ENCODE measurements around the gene PCED1A. TPM values are rescaled to one million over a fixed set of nuclear protein-coding genes. Genes with fewer than 3 reads are reported as not detected.

Gene PCED1A
- total RNA-seq, 1 experiment from 2014 or later = 21.8 TPM

DNA sequence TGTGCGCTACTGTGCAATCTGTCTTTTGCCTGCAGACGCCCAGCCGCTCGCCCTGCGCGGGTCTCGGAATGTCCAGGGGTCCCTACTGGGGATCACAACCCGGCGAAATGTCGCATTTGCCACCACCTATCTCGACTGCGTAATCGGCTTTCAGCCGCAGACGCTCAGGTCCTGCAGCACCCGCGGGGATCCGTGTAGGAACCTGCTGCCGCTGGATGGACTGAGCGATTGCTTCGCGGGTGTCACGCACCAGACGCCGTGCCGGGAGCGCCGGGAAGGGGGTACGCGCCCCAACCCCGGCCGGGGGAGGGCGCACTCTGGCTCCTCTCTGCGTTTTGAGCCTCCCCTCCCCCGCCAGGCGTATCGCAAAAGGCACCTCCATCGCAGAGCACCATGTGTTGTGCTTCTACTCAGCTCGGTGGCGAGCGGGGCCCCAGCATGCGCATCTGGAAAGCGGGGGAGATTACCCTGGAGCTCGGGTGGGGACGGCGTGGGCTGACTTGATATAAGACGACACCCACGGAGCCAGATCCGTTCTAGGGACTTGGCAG lies 32.1 kb upstream of the PCED1A start:
- peak; percentile 85 for DNase-seq
- no peaks in the 10 kb centered on the region for H3K36me3 ChIP-seq (replicated peaks; ENCODE audit: control insufficient read depth, insufficient read depth, low read length)
- peak overlapping the region; percentile 69 for H3K4me3 ChIP-seq (ENCODE audit: insufficient read depth, low read depth, low read length)
- H3K27me3 ChIP-seq (ENCODE audit: control insufficient read depth, insufficient read depth, low read length) = peaks cover 20% of the 10 kb centered on the region

DNA sequence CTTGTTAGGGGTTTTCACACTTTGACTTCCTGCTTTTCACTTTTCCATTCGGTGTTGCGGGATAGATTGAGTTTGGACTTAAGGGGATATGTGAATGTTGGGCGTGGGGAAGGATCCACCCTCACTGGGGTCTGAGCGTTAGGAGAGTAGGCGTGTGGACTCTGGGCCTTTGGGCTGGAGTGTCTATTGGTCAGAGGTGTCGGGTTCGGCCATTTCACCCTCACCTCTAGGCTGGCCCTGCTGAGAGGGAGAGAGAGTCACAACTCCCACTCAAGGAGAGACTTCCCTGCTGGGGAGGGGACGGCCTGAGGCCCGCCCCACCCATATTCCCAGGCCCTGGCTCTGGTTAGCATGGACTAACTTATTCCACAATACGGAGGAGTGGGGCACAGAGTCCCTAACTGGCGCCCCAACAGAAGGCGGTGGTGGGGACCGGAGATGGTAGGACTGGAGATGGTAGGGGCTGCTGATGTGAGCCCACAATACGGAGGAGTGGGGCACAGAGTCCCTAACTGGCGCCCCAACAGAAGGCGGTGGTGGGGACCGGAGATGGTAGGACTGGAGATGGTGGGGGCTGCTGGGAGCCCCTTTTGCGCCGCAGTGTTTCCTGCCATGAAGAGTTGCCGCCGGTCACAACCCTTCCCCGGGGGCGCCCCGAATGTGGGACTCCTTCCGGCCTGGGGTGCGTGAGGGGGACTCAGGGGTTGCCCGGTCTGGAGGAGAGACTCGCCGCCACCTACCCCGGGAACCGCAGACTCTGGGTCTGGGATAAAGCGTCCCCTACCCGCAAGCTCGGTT lies 31.4 kb upstream of the PCED1A start:
- DNase-seq = peak; percentile 70
- H3K27me3 ChIP-seq (ENCODE audit: control insufficient read depth, insufficient read depth, low read length) = peaks cover 20% of the 10 kb centered on the region
- H3K36me3 ChIP-seq (replicated peaks; ENCODE audit: control insufficient read depth, insufficient read depth, low read length) = no peaks in the 10 kb centered on the region
- peak overlapping the region; percentile 69 for H3K4me3 ChIP-seq (ENCODE audit: insufficient read depth, low read depth, low read length)

DNA sequence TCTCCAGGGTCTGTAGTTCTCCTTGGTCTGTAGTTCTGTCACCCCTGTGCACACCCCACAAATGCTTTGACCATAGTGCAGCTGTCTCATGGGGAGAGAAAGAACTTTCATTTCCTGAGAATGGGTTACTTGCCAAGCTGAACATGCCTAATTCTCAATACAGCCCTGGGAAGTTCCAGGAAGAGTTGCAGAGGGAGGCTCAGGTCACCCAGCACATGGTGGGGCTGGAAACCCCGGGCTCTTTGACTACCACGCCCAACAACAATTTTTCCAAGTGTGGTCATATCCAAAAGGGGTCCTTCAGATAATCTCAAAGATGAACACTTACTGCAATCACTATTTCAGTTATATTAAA lies 30.6 kb upstream of the PCED1A start:
- Histone ChIP-seq H3K4me3 (ENCODE audit: insufficient read depth, low read depth, low read length) (no peak overlapping the region), H3K27me3 (ENCODE audit: control insufficient read depth, insufficient read depth, low read length) (peaks cover 20% of the 10 kb centered on the region), H3K36me3 (replicated peaks; ENCODE audit: control insufficient read depth, insufficient read depth, low read length) (no peaks in the 10 kb centered on the region)
- DNase-seq = no peak

DNA sequence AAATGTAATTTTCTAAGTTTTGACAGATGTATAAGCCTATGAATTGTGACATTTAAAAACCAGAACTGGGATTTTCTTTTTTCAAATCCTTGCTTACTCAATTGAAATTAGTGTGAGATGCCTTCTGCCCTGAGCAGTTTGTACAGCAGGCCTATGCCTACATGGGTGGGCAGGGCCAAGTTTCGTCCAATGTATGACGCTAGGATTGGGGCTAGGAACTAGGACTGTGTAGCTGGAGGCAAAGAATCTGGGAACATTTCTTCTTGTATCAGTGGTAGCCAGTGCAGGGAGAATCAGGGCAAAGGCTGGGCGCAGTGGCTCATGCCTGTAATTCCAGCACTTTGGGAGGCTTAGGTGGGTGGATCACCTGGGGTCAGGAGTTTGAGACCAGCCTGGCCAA lies 28.9 kb upstream of the PCED1A start:
- no peak for DNase-seq
- H3K4me3 ChIP-seq (ENCODE audit: insufficient read depth, low read depth, low read length) = no peak overlapping the region
- peaks cover 20% of the 10 kb centered on the region for H3K27me3 ChIP-seq (ENCODE audit: control insufficient read depth, insufficient read depth, low read length)
- no peaks in the 10 kb centered on the region for H3K36me3 ChIP-seq (replicated peaks; ENCODE audit: control insufficient read depth, insufficient read depth, low read length)

DNA sequence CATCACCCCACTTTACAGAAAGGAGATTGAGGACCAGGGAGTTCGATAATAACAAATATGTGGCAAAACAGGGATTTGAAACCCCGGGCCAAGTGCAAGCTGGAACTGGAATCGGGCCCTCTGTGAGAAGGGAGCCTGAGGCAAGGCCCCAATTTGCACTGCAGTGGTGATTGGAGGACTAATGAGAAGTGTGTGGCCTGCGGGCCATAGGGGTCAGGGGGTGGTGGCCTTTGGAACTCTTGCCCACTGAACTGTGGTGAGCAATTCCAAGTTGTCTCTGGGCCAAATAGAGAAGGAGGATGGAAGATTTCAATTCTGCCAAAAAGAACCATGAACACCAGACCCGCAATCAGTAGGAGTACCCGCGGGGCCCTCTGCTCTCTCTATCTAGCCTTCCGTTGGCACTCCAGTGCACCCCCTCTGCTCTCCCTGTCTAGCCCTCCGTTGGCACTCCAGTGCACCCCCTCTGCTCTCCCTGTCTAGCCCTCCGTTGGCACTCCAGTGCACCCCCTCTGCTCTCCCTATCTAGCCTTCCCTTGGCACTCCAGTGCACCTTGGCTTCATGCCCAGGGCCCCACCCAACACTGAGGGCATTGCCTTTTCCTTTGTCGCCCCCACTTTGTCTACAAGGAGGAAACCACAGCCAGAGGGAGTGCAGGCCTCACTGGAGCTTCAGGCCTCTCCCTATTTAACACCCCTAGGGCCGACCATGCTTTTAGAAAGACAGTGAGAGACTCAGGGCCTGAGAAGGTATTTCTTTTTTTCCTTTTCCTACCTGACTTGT lies 26.8 kb upstream of the PCED1A start:
- no peak overlapping the region for H3K4me3 ChIP-seq (ENCODE audit: insufficient read depth, low read depth, low read length)
- DNase-seq = no peak
- H3K27me3 ChIP-seq (ENCODE audit: control insufficient read depth, insufficient read depth, low read length) = peaks cover 13% of the 10 kb centered on the region
- H3K36me3 ChIP-seq (replicated peaks; ENCODE audit: control insufficient read depth, insufficient read depth, low read length) = no peaks in the 10 kb centered on the region

DNA sequence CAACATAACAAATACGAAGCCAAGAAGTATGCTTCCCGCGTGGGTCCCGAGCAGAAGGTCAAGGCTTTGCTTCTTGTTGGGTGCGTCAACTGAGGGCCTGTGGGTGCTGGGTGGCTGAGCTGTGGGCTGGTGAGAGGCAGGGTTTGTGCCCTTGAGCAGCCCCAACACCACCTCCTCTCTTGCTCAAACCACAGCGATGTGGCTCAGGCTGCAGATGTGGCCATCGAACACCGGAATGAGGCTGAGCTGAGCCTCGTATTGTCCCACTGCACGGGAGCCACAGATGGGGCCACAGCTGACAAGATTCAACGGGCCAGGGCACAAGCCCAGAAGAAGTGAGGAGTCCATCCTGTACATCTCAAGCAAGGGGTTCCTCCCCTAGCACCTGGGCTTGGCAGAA lies 25.8 kb upstream of the PCED1A start:
- H3K27me3 ChIP-seq (ENCODE audit: control insufficient read depth, insufficient read depth, low read length) = peaks cover 4% of the 10 kb centered on the region; the same call in 1 of the 2 replicates
- no peak overlapping the region for H3K4me3 ChIP-seq (ENCODE audit: insufficient read depth, low read depth, low read length)
- no peak for DNase-seq
- no peaks in the 10 kb centered on the region for H3K36me3 ChIP-seq (replicated peaks; ENCODE audit: control insufficient read depth, insufficient read depth, low read length)

DNA sequence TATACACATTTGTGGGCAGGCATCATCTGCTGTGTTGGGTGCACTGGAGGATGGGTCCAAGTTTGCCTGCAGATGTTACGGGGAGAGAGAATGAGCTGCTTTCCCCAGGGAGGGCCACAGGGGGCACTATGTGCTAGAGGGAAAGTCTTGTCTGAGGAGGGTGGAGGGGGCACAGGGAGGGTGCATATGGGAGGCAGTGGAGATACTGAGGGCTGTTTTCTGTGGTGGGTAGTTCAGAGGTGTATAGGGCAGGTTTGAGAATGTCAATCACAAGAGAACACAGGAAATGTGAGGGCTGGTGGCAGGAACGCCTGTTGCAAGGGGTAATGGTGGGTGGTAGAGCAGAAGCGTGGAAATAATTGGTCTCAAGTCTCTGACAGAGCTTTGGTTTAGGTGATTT lies 25.2 kb upstream of the PCED1A start:
- Histone ChIP-seq H3K27me3 (ENCODE audit: control insufficient read depth, insufficient read depth, low read length) (no peaks in the 10 kb centered on the region; the same call in 1 of the 2 replicates), H3K36me3 (replicated peaks; ENCODE audit: control insufficient read depth, insufficient read depth, low read length) (no peaks in the 10 kb centered on the region), H3K4me3 (ENCODE audit: insufficient read depth, low read depth, low read length) (no peak overlapping the region)
- peak; percentile 77 for DNase-seq

DNA sequence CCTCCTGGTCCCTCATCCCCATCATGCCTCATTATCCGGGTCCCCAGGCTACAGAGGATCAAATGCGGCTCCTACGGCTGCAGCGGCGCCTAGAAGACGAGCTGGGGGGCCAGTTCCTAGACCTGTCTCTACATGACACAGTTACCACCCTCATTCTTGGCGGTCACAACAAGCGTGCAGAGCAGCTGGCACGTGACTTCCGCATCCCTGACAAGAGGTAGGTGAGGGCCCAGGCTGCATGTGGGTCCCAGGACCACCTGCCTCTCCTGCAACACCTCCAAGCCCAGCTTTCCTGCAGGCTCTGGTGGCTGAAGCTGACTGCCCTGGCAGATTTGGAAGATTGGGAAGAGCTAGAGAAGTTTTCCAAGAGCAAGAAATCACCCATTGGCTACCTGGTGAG lies 24.6 kb upstream of the PCED1A start:
- DNase-seq = no peak
- H3K4me3 ChIP-seq (ENCODE audit: insufficient read depth, low read depth, low read length) = no peak overlapping the region
- H3K36me3 ChIP-seq (replicated peaks; ENCODE audit: control insufficient read depth, insufficient read depth, low read length) = no peaks in the 10 kb centered on the region
- no peaks in the 10 kb centered on the region for H3K27me3 ChIP-seq (ENCODE audit: control insufficient read depth, insufficient read depth, low read length)

DNA sequence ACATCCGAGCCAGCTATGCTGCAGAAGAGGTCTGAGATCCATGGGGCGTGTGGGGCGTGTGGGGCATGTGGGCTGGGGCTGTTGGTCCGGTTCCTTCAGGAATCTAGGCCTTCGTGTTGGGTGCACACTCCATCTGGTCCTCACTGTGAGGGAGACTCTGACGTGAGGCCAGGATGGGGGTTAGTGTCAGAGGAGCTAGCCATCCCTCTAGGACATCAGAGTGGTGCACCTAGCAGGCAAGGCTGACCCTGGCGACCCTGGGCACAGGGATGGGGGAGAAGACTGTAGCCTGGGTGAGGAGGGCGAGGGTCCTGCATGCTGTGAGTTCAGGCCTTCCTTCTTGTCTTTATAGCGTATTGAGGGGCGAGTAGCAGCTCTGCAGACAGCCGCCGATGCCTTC lies 24.2 kb upstream of the PCED1A start:
- Histone ChIP-seq H3K36me3 (replicated peaks; ENCODE audit: control insufficient read depth, insufficient read depth, low read length) (no peaks in the 10 kb centered on the region), H3K4me3 (ENCODE audit: insufficient read depth, low read depth, low read length) (no peak overlapping the region), H3K27me3 (ENCODE audit: control insufficient read depth, insufficient read depth, low read length) (no peaks in the 10 kb centered on the region)
- no peak for DNase-seq

DNA sequence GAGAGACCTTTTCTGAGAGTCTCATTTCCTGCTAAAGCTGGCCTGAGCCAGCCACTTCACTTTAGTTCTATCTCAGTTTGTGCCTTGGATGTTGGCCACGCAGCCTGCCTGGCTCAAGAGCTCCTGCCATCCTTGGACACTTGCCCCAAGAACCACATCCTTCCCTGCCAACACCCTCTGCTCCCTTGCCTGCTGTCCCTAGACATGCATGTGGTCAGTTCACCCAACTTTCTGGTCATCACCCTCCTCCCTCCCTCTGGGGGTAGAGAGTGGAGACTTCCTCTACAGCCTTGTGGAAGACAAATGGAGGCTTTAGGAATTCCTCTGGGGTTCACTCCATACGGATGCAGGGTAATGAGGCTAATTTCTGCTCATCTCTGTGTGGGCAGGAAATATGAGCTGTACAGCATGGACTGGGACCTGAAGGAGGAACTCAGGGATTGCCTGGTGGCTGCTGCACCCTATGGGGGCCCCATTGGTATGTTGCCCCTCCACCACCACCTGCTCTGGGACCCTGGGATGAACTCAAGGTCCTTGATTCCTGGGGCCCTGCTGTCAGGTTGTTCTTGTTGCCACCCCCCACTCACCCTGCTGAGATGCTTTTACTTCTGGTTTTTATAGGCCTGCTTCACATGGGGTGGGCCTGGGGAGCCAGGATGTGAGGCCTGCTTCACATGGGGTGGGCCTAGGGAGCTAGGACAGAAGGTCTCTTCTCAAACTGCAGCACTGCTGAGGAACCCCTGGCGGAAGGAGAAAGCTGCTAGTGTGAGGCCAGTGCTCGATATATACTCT lies 19.1 kb upstream of the PCED1A start:
- no peaks in the 10 kb centered on the region for H3K27me3 ChIP-seq (ENCODE audit: control insufficient read depth, insufficient read depth, low read length)
- H3K36me3 ChIP-seq (replicated peaks; ENCODE audit: control insufficient read depth, insufficient read depth, low read length) = no peaks in the 10 kb centered on the region
- no peak for DNase-seq
- no peak overlapping the region for H3K4me3 ChIP-seq (ENCODE audit: insufficient read depth, low read depth, low read length)

DNA sequence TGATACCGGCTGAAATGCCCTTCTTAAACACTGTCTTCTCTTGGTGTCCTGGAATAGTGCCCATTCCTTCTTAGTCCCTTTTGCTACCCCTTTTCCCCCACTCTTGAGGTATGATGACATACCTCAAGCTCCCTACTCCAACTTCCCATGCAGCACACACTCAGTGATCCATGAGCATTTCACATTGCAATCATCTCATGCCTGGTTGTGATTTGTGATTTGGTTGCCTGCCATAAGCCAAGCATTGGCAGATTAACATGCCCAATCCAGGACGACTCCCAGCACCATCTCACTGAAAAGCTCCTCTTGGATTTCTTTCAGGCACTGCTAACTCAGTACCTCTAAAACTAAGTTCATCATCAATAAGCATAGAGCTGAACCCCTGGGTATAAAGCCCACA lies 18.1 kb upstream of the PCED1A start:
- H3K27me3 ChIP-seq (ENCODE audit: control insufficient read depth, insufficient read depth, low read length) = no peaks in the 10 kb centered on the region
- DNase-seq = no peak
- H3K4me3 ChIP-seq (ENCODE audit: insufficient read depth, low read depth, low read length) = no peak overlapping the region
- H3K36me3 ChIP-seq (replicated peaks; ENCODE audit: control insufficient read depth, insufficient read depth, low read length) = no peaks in the 10 kb centered on the region

DNA sequence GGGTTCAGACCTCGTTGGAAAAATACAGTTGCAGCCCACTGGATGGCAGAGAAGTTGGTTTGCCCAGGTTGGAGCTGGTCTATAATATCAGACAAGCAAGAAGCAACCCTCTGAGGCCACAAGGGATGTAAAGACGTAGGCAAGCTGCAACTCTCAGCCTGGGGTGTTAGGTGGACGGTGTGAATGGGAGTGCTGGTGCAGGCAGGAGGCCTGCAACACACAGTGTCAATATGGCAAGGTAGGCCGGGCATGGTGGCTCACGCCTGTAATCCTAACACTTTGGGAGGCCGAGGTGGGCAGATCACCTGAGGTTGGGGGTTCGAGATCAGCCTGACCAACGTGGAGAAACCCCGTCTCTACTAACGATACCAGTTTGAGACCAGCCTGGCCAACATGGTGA lies 10.6 kb upstream of the PCED1A start:
- Histone ChIP-seq H3K27me3 (ENCODE audit: control insufficient read depth, insufficient read depth, low read length) (no peaks in the 10 kb centered on the region), H3K4me3 (ENCODE audit: insufficient read depth, low read depth, low read length) (no peak overlapping the region), H3K36me3 (replicated peaks; ENCODE audit: control insufficient read depth, insufficient read depth, low read length) (no peaks in the 10 kb centered on the region)
- no peak for DNase-seq

DNA sequence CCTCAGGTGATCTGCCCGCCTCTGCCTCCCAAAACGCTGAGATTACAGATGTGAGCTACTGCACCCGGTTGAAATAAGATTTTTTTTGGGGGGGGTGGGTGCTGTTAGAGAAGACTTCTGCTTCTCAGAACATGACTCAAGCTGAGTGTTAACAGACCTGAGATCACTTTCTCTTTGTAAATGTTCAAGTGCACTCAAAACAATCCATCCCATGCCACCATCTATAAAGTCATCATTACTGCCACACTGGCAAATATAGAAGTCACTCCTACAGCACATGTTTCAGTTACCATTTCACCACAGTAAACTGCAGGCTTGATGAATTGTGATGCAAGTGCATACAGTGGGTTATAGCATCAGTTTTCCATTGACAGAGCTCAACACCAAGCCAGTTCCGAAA lies 9.1 kb upstream of the PCED1A start:
- Histone ChIP-seq H3K36me3 (replicated peaks; ENCODE audit: control insufficient read depth, insufficient read depth, low read length) (no peaks in the 10 kb centered on the region), H3K4me3 (ENCODE audit: insufficient read depth, low read depth, low read length) (no peak overlapping the region), H3K27me3 (ENCODE audit: control insufficient read depth, insufficient read depth, low read length) (no peaks in the 10 kb centered on the region)
- no peak for DNase-seq

DNA sequence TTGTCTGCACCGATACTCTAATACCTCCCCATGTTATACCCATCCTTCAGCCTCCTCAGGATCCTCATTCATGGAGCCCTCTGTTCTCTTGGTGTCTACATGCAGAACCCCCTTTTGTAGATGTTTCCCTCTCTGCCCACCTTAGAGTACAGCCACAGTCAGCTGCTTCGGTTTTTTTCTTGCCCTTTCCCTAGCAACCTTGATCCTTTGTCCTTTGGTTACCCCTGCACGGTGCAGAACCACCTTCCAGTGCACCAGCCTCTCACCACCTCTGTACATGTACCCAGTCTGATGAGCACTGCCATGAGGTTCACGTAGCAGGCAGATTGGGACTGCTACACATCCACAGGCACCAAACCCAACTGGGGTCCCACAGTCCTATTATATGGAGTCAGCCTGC lies 7.3 kb upstream of the PCED1A start:
- Histone ChIP-seq H3K36me3 (replicated peaks; ENCODE audit: control insufficient read depth, insufficient read depth, low read length) (no peaks in the 10 kb centered on the region), H3K4me3 (ENCODE audit: insufficient read depth, low read depth, low read length) (no peak overlapping the region), H3K27me3 (ENCODE audit: control insufficient read depth, insufficient read depth, low read length) (no peaks in the 10 kb centered on the region)
- no peak for DNase-seq
